Fibroblast of the conjunctiva (primary cell): ENCODE measurements around the gene SBF1.

Experiments used
- DNase-seq: peaks from one replicate; pipeline ENCODE4 v3.0.0-alpha.2; 2010; ENCODE audit warnings: low read depth

SBF1 gene

DNA sequence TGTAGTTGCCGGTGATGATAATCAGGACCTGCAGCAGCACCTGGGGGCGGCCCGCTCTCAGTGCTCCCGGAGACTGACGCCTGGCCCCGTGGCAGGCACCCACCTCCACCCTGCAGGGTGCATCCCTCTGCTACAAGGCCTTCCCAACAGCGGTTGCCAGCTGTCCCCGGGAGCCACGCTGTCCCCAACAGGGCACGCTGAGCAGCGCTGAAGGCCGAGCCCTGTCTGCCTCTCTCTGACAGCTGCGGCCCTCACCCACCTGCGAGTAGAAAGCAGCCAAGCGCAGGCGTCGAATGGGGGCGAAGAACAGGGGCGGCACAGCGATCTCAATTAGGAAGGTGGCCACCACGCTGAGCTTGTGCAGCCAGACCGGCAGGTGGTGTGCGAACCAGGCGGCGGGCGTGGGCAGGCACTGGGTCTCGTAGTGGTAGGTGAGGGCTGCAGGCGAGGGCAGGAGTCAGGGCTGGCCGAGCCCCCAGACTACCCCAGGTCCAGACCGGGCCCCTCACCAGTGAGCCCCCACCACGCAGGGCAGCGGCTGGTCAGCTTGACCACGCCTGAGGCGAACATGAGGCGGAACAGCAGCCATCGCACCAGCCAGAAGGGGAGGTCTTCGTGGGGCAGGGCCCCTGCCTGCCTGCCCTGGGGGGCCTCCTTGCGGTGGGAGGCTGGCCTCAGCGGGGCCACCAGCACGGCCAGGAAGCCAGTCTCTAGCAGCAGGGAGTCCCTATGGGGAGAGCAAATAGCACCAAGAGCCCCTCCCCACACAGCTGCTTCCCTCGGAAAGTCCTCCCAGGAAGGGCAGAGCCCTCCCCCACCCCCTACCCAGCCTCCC lies 31.2 kb upstream of the SBF1 start:
- DNase-seq: no peak

DNA sequence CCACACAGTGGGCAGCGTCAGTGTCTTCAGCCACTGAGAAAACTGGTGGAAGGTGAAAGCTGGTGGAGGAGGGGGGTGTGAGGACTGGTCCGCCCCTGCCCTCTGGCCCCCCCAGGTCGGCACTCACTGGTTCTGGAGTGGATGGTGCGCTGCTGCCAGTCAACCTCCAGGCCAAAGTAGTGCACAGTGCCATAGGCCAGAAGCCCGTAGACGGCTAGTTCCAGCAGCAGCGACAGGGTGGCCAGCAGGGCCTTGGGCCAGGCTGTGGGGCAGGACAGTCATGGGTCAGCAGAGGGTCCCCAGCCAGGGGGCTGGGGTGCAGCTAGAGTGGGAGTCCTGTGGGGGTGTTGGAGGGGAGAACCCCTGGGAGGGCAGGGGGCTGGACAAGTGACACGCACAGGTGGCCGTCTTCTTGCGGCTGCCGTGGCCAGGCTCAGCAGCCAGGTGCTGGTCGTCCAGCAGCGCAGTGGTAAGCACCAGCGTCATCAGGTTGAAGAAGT lies 30.5 kb upstream of the SBF1 start:
- no peak for DNase-seq

DNA sequence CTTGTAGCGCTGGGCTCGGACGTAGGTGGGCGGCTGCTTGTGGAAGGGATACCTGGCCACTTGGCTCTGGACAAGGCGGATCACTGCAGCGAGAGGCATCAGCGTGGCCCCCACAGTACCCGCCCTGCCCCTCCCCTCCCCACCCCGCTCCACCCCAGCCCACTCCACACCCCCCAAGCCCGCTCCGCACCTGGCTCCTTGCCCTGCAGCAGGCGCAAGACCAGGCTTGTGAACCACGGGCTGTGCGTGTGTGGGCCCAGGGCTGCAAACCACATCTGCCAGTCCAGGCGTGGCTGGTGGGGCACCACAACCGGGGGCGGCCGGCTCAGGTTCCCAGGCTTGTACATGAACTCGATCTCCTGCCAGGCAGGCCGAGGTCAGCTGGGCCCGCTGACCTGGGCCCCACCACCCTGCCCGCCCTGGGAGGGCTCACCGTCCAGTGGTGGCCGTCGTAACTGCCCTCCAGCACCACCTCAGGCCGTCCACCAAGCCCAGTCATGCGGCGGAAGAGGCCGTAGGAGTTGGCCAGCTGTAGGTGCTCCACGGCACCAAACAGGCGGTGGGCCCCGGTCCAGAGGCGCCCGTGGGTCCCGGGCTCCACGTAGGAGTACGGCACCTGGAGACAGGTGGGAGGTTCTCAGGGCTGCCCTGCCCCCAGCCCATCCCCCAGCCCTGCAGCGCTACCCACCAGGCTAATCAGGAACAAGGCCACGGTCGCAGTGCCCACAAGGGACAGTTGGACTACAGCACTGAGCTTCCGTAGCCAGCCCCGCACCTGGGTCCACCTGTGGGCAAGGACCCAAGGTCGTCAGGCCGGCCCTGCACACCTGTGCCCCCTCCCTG lies 29.8 kb upstream of the SBF1 start:
- DNase-seq: no peak

DNA sequence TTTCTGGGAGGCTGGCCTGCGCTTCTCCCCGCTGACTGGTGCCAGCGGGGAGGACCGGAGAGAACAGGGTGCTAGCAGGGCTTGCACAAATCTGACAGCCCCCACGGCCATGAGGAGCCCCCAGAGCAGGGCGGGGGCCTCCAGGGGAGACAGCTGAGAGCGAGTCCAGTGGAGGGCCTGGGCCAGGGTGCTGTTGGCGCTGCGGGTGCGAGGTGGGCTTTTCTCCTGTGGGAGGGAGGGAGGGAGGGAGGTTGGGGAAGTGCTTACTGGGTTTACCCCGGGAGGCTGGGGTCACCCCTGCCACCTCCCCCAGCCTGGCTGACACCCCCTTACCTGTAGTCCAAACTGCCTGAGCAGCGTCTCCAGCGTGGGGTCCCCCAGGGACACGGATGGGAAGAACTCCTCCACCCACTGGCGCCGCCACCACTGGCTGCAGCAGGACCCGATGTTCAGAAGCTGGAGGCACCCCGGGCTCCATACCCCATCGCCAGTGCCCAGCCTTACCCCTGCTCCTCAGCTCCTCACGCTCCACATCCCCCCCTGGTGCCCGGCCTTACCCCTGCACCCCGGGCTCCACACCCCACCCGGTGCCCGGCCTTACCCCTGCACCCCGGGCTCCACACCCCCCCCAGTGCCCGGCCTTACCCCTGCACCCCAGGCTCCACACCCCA lies 28.8 kb upstream of the SBF1 start:
- no peak for DNase-seq

DNA sequence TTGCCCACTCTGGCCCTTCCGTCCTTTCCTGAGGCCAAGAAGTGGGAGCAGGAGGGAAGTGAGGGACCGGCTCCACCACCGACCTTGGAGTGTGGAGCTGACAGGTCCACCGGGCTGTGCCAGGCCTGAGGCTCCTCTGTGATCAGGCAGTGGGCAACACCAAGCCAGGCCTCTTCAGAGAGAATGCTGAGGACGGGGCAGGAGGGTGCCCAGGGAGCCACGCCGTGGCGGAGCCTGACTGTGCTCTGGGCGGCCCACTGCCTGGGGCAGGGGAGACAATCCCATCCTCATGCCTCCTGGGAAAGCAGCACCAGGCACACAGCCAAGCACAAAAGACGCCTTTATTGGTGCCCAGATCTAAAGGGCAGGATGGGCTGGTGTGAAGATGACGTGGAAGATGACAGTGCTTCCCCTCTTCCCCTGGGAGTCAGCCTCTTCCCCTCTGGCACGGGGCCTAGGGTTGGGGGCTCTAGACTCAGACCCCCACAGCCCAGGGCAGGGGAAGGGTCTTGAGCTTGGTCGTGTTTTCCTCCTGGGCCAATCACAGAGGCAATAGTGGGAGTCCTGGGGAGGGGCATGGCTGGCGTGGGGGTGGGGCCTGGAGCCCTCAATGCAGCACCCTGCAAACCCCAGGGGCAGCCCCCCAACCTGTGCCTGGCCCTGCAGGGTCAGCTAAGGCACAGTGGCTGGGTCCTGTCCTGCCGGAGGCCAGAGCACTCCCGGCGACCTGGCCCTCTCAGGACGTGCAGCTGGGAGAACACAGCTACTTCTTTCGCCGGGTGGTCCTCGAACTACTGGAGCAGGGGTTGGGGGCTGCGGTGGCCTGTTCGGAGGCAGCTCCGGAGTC lies 28.0 kb upstream of the SBF1 start:
- no peak for DNase-seq

DNA sequence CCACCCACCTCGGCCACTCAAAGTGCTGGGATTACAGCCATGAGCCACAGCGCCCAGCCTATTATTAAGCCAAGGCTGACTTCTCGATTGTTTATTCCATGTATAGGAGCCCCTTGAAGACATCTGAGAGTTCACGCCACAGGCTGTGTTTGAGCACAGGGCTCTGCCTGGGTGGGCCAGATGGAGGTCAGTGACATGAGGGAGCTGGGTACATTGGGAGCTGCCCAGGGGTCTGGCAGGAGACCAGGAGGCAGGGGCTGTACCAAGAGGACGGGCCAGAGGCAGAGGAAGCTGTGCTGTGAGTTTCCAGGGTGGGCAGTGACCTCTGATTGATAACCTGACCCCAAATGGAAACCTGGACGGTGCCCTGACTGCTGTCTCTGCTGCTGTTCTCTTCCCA lies 27.3 kb upstream of the SBF1 start:
- no peak for DNase-seq

DNA sequence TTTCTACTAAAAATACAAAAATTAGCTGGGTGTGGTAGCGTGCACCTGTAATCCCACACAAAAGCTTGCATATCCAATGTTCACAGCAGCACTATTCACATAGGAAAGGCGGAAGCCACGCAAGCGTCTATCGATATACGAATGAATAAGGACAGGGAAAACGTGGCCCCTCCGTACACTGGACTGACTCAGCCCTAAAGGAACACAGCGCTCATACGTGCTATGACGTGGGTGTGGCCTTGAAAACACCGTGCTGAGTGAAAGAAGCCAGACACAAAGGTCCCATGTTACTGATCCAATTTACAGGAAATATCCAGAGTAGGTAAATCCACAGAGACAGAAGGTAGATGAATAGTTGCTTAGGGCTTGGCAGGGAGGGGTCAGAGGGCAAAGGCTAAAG lies 25.6 kb upstream of the SBF1 start:
- DNase-seq: no peak

DNA sequence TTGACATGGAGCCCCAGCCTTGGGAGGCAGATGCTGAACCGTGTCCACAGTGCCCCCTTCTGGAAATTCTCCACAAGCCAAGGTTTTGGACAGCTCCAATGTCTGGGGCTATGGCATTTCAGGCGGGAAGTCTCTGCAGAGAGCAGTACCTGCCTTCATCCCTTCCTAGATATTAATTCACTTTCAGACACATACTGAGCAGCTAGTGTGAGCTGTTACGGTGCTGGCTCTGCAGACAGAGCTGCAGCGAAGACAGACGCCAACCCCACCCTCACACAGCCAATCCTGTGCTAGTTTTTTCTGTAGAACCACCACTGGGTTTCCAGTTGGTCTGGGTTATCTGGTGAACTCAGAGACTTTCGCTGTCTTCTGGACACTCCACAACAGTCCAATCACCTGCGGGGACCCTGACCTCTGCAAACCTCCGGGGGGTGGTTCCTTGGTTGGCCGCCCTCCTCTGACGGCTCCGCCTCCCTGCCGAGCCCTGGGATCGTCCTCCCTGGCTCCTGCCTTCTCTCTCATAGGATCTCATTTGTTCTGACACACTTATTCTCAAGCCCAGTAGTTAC lies 23.6 kb upstream of the SBF1 start:
- peak; percentile 31 for DNase-seq

DNA sequence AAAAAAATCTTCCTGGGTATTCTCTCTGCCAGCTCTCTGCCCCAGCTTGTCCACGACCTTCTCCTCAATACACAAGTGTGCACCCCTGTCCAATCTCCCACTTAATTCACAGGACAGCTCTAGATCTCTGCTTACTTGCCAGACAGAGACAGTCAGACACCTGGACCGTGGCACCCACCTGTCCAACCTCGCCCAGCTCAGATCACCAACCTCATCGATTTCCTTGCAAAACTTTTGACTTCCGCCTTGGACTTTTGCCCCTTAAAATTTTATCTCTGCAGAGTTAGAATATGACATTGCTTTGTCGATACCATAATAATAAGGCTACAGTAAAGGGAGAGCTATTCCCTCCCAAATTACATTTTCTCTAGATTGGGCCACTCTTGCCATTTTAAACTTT lies 22.3 kb upstream of the SBF1 start:
- no peak for DNase-seq

DNA sequence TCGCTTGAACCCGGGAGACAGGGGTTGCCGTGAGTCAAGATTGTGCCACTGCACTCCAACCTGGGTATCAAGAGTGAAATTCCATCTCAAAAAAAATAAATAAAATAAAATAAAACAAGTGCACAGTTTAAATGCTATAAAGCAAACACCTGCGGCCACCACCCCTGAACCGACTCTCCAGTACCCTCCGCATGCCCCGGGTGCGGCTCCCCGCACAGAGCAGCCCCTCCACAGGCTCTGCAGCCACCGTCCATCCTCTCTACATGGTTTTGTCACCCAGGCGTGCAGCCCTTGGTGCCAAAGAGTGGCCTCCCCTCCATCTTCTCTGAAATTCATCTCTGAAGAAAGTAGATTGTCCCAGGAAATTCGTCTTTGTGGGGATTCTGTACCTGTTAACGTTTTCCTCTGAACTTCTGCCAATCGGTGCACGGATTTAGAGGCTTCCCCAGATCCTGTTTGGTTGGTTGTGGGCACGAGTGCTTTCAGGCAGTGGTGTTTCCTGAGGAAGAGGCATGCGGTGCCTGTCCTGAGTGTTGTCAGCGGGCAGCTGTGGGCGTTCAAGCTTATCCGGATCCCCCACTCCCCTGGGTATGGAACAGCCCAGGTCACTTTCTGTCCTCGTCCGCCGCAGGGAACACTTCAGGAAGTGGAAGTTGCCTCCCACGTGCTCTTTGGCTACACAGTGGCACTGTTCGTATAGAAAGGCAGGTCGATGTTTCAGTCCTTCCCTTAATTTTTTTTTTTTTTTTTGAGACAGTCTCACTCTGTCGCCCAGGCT lies 15.9 kb upstream of the SBF1 start:
- DNase-seq: no peak

DNA sequence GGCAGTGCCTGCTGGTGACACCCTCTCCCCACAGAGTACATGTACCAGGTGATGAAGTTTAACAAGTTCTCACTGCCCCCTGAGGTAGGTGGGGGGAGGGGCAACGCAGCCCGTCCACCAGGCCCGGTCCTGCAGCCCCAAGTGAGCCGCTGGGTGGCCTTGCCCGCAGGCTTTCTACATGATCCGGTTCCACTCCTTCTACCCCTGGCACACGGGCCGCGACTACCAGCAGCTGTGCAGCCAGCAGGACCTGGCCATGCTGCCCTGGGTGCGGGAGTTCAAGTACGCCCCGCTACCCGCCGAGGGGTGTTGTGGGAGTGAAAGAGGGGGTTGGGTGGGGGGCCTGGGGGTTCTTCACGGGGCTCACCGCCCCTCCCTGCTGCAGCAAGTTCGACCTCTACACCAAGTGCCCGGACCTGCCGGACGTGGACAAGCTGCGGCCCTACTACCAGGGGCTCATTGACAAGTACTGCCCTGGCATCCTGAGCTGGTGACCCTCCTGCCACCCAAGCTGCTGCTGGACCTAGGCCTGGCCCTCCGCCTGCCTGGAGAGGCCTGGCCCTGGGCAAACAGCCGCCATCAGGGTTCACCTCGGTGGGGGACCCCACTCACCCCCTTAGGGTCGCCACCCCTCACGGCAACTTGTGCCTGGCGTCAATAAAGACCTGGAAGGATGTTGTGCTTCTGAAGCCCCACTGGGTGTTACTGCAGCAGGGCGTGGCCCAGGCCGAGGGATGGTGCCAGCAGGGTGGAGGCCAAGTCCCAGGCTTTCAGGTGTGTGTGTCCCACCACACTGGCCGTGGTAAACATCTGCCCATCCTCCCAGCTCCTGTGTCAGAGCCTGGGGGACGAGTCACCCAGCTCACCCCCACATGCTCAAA lies 14.8 kb upstream of the SBF1 start:
- no peak for DNase-seq

DNA sequence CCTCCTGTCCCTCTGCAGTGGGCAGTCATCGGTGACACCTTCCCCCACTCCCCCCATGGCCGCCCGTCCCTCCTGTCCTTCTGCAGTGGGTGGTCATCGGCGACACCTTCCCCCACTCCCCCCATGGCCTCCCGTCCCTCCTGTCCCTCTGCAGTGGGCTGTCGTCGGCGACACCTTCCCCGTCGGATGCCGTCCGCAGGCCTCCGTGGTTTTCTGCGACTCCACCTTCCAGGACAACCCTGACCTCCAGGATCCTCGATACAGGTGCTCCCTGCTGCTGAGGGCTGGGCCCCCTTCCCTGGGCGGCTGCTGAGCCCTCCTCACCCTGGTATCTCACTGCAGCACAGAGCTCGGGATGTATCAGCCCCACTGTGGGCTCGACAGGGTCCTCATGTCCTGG lies 14.1 kb upstream of the SBF1 start:
- no peak for DNase-seq

DNA sequence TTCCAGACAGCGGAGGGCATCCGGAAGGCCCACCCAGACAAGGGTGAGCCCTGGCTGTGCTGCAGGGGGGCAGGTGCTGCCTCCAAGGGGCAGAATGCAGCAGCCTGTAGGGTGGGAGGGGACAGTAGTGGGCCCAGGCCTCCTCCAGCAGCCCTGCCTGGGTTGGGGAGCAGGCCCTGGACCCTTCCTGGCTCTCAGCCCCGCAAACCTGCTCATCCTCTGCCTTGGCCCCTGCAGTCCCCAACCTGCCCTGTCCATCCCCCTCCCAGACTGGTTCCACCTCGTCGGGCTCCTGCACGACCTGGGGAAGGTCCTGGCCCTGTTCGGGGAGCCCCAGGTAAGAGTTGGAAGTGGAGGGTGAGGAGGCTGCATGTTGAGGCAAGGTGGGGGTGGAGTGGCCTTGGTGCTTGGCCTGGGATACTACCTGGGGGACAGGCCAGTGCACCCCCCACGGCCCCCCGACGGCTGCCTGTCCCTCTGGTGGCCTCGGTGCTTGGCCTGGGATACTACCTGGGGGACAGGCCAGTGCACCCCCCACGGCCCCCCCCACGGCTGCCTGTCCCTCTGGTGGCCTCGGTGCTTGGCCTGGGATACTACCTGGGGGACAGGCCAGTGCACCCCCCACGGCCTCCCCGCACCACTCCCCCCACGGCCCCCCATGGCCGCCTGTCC lies 13.3 kb upstream of the SBF1 start:
- no peak for DNase-seq

DNA sequence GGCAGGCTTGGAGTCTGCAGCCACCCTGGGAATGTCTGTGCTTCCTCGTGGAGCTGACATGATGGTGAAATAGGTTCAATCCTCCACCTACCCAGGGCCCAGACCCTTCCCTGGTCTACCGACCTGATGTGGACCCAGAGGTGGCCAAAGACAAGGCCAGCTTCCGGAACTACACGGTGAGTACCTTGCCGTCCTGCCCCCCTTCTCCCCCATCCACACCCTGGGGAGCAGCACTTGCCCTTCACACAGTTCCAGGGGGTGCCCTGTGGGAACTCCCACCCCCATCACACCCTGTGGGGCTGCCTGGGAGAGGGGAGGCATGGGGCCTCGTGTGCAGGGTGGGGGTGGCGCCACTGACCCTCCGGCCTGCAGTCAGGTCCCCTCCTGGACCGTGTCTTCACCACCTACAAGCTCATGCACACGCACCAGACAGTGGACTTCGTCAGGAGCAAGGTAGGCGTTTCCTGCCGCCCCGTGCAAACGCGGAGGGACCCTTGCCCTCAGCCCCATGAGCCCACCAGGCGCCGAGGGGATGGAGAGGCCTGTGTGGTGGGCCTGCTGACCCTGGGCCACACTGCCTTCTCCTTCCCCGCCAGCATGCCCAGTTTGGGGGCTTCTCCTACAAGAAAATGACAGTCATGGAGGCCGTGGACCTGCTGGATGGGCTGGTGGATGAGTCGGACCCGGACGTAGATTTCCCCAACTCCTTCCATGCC lies 12.6 kb upstream of the SBF1 start:
- no peak for DNase-seq

DNA sequence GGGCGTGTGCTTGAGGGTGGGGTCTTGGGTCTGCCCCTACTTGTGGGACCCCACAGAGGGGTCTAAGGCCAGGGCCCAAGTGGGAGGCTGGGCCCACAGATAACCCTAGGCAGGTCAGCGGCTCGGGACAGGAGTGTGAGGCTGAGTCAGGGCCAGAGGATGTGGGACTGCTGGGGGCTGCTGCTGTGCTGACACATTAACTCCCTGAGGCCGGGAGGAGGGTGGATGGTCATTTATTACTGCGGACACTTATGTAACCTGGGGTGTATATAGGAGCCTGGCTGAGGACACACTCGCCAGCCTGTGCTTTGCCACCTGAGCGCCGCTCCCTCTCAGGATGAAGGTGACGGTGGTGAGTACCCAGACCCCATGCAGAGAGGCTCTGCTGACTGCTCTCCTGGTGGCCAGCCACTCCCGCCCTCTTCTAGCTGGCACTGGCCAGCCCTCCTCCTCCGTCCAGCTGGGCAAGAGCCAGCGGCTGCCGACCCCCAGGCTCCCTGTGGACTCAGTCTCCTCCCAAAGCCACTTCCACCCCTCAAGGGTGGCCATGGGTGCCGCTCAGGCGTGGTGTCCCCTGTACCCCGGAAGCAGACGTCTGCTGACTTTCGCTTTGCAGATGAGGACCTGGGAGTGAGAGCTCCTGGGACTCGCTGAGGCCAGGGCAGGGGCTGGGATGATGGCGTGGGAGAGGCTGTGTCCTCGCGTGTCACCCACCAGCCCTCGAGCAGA lies 11.9 kb upstream of the SBF1 start, which contains the start of gene MIOX:
Gene MIOX, plus strand, starts transcription at position 299 of the 729 bp plus-strand sequence. Its CDS starts 39 bp downstream, at position 338.
- DNase-seq: no peak

DNA sequence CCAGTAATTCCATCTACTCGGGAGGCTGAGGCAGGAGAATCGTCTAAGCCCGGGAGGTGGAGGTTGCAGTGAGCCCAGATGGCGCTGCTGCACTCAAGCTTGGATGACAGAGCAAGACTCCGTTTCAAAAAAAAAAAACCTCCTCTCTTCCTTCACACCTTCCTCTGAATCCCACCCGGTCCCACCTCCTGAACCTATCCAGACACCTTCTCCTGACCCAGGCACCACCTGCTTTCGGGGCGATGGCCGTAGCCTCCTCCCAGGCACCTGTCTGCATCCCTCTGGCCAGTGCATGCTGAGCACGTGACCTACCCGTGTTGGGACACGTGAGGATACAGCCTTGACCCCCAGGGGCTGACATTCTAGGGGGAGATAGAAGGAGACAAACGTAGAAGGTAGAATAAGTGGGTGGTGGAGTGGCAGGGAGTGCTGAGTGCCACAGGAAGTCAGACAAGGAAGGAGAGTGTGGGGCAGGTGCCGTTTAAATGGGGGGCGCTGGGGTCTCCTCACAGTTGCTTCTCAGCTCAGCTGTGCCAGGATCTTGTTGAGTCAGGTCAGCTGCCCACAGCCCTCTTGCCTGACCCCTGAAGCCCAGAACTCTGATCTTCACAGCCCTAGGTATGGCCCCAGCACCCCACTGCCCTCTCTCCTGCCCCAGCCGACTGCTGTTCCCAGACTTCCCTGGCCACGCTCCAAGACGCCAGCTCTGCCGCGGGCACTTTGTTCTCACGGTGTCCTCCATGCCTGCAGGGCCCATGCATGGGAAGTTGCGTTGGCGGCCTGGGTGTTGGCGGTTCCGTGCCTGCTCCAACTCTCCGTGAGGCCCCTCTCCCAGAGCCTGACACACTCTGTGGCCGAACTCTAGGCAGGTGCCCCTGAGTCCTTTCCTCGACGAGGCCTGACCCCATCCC lies 10.6 kb upstream of the SBF1 start:
- no peak for DNase-seq
